GM19035 (cell line): ENCODE results near the gene MADCAM1.
"Not testable (repeated sequence)": the region's sequence is repeated elsewhere in the genome, so short reads cannot be mapped to it uniquely, and the experiment has no call there.

Experiments
- ATAC-seq: cut with Tn5 transposase; IDR thresholded peaks from one replicate; pipeline ENCODE4 v1.9.1; 2021; ENCODE audit not compliant: unreplicated experiment

Gene MADCAM1

DNA sequence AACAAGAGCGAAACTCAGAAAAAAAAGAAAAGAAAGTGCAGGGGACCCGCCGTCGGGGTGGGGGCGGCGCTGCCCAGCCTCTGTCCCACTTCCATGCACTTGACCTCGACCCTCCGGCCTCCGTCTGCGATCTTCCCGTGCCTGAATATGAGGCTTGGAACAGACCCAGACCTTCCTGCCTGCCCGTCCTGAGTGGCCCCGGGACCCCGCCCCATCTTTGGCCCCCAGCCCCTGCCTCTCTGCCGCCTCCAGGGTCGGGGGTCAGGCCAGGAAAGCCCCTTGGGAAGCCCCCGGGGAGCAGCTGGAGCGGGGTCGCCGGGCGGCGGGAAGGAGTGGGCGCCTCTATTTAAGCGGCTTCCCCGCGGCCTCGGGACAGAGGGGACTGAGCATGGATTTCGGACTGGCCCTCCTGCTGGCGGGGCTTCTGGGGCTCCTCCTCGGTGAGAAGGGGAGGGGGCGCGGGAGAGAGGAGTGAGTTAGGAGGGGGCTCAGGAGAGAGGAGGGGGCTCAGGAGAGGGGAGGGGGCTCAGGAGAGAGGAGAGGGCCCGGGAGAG lies at the start of gene MADCAM1:
MADCAM1 (plus strand) TSS at position 375 of the 554 bp plus-strand sequence; CDS start at position 389, 14 bp downstream.
- ATAC-seq, result no peak

DNA sequence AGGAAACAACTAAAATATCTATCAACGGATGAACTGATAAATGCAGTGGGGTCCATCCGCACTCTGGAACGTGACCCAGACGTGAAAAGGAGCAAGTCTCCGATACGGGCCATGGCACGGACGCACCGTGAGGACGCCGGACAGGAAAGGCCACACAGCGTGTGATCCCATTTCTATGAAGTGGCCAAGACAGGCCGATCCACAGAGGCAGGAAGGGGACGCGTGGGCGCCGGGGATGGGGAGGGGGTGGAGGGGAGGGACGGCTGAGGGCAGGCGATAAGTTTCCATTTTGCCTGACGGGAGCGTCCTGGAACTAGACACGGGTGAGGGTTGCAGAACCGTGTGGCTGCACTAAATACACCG lies 49.2 kb upstream of the MADCAM1 start:
- no peak for ATAC-seq

DNA sequence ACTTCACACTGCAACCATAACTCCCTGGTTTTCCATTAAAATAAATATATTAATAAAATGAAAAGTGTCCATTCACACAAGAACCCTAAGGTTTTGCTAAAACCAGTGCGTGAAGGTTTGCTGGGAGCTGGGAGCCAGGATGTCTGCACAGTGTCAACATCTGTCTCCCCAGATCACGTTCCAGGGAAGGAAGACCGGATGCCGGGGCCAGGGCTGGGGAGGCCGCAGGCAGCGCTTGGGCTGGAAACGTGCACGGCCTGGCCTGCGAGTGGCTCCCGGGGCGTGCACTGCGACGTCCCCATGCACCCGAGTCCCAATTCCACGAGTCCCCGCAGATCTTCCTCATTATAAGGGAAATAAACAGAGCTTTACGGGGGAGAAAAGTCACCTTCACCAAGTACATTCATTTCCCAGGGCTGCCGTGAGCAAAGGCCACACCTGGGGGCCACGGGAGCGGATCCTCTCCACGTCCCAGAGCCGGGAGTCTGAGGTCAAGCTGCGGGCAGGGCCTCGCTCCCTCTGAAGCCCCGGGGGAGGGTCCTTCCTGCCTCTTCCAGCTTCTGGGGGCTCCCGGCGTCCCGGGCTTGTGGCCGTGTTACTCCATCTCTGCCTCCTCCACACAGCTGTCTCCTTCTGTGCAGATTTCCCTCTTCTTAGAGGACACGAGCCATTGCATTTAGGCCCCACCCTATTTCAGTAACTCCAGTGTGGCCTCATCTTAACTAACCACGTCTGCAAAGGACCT lies 48.3 kb upstream of the MADCAM1 start:
- no peak for ATAC-seq

DNA sequence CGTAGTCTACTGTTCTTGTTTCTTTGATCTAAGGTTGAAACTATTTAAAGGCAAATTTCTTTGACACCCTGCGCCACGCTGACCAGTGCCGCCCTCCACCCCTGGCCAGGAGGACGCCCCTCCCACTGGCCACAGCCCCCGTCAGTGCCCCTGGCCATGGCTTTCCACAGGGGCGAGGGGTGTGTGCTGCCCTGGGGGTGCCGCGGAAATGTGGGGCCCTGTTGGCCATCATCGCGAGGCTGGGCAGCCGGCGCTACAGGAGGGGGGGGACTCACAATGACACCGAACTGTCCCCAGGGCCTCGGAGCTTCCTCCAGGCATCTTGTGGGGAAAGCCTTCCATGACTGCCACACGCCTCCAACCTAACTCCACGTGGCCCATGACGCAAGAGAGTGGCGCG lies 46.4 kb upstream of the MADCAM1 start:
- no peak for ATAC-seq

DNA sequence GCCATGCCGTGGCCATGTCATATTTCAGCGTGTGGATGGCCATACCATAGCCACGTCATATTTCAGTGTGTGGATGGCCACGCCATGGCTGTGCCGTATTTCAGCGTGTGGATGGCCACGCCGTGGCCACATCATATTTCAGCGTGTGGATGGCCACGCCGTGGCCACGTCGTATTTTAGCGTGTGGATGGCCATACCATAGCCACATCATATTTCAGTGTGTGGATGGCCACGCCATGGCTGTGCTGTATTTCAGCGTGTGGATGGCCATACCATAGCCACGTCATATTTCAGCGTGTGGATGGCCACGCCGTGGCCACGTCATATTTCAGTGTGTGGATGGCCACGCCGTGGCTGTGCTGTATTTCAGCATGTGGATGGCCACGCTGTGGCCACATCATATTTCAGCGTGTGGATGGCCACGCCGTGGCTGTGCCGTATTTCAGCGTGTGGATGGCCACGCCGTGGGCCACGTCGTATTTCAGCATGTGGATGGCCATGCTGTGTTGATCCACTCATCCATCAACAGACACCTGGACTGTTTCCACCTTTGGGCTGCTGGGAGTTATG lies 45.3 kb upstream of the MADCAM1 start:
- ATAC-seq, result not testable (repeated sequence)

DNA sequence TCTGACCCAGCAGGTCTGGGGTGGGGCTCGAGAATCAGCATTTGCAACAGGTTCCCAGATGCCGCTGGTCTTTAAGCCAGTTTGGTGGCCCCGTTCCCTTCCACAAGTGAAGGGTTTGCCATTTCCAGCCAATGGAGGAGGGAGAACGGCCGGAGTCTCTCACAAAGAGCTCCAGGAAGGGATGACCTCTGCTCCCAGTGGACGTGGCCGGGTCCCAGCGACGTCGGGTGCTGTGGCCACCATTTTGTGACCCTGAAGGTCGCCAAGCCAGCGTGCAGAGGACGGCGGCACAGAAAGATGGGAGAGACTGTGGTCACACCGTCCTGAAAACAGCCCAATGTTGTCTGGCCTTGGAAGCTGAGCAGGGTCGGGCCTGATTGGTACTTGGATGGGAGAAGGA lies 43.5 kb upstream of the MADCAM1 start:
- ATAC-seq, result no peak

DNA sequence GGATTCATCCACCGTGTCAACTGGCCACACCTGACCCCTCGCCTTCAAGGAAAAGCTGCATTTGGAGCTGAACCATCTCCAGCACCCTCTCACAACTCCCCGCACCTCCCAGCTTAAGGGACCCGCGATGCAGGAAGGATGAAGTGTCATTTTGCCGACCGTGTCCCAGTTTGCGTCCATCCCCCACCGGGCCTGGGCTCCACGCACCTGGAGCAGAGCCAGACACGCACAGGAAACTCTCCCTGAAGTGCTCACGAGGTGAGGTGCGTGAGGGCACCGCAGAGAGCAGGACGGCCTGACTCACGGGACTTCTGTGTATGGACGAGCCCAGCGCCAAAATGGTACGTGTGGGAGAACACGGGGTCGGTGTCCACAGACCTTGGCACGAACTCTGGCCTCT lies 42.7 kb upstream of the MADCAM1 start:
- no peak for ATAC-seq

DNA sequence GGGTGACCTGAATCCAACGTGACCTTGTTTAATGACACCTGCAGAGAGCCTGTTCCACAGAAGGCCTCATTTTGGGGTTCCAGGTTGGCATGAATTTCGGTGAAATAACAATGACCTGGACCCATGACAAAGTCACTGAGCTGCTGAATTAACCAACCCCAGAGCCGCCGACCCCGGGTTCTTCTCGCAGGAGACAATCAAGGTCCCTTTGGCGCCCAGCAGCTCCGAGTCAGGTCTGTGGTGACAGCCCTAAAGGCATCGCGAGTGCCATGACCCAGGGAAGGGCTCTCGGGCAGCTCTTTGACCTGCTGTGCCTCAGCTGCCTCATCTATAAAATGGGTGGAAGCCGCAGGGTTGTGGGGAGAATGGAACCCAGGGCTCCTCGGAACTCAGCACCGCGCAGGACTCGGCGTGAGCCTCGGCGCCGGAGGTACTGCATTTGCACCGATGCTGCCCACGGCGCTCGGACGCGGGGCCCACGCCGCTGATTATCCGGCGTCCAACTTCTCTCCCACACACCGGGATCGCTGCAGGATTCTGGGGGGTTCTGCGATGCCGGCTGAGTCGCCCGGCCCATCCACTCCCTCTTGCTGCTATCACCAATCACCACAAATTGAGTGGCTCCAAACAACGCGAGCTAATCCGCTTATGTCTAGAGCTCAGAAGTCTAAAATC lies 41.1 kb upstream of the MADCAM1 start:
- no peak for ATAC-seq

DNA sequence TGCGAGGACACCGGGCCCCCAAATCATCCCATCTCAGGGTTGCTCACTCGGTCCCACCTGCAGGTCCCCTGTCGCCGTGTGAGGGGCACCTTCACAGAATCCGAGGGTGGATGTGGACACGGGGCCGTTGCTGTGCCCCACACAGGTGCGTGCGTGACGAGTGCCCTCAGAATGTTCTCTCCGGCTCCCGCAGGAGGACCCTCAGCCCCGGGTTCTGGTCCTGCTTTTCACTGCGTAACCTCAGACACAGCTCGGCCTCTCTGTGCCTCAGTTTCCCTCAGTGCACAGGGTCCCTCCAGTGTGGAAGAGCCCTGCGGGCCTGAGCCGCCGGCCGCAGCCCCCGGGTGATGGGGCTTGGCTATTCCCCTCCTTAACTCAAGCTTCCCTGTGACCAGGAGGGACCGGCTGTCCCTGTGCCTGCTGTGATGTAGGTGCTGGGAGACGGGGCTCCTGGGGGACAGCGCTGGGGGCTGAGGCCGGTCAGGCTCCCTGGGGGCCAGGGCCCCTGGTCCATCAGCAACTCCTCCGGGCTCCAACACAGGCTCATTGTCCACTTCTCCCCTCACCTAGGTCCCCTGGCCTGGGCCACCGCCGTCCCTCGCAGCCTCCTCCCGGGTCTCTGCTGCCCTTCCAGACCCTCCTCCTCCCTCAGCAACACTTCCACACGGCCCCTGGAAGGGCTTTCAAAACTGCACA lies 40.3 kb upstream of the MADCAM1 start:
- ATAC-seq, result no peak

DNA sequence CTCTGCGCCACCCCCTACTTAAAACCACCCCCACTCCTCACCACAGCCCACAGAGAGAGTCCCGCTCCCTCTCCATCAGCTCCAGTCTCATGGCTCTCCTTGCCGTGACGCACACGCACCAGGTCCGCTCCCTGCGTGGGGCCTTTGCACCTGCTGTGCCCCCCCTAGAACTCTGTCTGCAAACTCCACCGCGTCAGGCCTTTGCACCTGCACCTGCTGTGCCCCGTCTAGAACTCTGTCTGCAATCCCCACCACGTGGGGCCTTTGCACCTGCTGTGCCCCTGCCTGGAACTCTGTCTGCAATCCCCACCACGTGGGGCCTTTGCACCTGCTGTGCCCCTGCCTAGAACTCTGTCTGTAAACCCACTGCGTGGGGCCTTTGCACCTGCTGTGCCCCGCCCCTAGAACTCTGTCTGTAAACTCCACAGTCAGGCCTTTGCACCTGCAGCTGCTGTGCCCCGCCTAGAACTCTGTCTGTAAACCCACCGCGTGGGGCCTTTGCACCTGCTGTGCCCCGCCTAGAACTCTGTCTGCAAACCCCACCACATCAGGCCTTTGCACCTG lies 39.7 kb upstream of the MADCAM1 start:
- no peak for ATAC-seq

DNA sequence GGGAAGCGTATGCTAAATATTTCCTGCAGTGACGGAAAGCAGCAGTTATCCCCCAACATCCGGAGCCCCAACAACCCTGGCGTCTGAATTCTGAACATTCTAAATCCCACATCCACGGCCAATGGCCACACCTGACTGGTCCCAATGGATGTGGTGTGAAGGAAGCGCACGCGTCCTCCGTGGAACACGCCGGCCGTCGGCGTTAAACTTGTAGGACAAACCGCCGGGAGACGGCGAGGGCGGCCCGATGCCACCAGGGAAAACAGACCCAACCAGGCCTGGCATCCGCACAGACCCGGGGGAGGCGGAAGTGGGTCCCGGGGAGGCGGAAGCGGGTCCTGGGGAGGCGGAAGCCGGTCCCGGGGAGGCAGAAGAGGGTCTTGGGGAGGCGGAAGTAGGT lies 38.6 kb upstream of the MADCAM1 start:
- no peak for ATAC-seq

DNA sequence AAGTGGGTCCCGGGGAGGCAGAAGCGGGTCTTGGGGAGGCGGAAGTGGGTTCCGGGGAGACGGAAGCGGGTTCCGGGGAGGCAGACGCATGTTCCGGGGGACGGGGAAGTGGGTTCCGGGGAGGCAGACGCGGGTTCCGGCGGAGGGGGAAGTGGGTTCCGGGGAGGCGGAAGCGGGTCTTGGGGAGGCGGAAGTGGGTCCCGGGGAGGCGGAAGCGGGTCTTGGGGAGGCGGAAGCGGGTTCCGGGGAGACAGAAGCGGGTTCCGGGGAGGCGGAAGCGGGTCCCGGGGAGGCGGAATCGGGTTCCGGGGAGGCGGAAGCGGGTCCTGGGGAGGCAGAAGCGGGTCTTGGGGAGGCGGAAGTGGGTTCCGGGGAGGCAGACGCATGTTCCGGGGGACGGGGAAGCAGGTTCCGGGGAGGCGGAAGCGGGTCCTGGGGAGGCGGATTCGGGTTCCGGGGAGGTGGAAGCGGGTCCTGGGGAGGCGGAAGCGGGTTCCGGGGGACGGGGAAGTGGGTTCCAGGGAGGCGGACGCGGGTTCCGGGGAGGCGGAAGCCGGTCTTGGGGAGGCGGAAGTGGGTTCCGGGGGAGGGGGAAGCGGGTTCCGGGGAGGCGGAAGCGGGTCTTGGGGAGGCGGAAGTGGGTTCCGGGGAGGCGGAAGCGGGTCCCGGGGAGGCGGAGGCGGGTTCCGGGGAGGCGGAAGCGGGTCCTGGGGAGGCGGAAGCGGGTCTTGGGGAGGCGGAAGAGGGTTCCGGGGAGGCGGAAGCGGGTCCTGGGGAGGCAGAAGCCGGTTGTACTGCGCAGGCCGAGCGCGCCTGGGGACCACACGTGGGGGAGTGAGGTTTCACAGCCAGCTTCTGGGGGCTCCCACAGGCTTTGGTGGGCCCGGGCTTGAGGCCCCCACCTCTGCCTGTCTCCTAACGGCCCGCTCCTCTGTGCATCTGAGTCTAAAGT lies 37.9 kb upstream of the MADCAM1 start:
- no peak for ATAC-seq

DNA sequence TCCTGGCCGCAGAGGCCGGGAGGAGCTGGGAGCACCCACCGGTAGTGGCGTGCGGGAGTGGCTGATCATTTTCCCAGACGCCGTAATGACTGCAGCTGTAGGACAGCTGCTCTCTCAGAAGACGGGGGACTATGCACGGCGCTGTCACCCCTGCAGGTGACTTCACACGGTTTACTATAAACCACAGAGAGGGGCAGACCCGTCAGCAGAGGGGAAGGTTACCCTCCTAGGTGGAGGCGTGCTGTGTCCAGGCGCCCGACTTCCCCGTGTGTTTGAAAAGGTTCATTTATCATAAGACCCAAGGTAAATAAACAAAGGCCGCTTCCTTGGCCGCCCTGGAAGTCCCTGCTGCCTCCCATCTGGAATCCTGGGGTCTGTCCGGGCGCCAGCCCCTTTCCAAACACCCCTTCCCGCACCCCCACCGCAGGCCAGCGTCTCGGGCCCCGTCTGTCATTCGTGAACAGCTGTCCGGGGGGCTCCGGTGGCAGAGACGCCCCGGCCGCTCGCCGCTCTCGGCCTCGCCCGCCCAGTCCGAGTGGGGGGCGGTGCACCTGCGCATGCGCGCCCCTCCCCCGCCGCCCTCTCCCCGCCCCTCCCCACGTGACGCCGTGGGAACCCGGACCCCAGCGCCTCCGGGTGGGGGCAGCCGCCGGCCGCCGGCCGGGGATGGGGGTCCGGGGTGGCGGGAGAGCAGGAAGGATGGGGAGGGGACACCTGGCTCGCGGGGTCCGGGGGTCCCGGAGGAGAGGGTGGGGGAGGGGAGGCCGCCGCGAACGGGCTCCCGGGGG lies 36.4 kb upstream of the MADCAM1 start:
- ATAC-seq, result no peak

DNA sequence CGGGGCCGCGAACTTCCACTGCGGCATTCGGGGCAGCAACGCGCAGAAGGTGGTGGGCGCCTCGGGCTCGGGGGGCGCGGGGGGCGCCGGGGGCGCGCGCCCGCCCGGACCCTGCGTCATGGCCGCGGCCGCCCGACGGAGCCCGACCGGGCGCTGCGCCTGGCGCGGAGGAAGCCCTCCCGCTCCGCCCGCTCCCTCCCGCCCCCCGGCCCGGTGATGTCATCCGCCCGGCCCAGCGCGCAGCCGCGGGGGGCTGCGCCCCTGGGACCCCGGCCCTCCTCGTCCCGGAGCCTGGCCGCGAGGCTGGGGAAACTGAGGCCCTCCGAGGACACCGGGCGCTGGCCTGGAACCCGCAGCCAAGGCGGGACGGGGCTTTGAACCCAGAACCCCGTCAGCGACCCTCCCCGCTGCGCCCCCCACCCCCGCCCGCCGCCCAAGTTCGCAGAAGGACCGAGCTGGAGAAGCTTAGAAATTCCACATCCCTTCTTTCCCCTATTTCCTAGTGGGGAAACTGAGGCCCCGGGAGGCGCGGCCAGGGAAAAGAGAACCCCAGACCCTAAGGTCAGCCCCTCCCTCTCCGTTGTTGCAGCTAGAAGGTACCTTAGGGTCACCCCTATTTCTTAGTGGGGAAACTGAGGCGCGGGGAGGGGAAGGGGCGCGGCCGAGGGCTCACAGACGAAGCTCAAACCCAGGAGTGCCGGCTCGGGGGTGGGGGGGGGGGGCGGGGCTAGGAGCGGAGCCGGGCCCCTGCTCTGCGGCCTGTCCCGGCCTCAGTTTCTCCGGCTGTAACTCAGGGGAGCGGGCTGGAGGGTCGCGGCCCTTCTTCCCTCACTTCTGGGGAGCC lies 35.2 kb upstream of the MADCAM1 start, which contains the start of gene SHC2:
SHC2 (minus strand) TSS at position 157 of the 844 bp plus-strand sequence; CDS start at position 120, 37 bp downstream.
- no peak for ATAC-seq

DNA sequence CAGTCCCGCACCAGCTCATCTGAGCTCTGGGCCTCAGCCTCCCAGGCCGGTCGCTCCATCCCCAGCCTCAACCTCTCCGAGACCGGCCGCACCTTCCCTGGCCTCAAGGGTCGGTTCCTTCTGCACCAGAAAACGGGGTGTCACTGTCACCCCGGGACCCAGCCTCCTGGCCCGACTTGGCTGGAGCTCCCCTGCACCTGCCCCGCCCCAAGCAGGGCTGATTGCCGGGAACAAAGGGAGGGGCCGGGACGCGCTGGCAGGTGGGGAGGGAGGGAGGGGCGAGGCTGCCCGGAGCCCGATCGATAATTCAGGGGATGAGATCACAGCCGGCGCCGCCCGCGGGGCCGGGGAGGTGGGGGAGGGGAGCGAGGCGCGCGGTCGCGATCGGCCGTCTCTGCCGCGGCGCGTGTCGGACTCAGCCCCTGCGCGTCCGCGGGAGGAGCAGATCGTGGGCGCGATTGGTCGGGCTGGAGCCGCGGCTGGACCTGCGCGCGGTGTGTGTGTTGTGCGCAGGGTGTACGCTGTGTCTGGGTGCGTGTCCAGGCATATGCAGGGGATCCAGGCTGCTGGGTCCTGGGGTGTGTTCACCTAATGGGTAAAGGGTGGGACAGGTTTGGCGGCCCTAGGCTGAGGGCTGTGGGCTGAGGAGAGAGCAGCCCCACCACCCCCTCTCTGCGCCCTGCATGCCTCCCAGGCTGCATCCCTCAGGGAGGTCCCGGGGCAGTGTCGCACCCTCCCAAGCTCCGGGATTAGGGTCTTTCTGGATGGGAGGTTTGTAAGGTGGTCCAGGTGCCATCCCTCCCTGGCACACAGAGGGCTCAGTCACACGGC lies 34.4 kb upstream of the MADCAM1 start:
- ATAC-seq, result no peak

DNA sequence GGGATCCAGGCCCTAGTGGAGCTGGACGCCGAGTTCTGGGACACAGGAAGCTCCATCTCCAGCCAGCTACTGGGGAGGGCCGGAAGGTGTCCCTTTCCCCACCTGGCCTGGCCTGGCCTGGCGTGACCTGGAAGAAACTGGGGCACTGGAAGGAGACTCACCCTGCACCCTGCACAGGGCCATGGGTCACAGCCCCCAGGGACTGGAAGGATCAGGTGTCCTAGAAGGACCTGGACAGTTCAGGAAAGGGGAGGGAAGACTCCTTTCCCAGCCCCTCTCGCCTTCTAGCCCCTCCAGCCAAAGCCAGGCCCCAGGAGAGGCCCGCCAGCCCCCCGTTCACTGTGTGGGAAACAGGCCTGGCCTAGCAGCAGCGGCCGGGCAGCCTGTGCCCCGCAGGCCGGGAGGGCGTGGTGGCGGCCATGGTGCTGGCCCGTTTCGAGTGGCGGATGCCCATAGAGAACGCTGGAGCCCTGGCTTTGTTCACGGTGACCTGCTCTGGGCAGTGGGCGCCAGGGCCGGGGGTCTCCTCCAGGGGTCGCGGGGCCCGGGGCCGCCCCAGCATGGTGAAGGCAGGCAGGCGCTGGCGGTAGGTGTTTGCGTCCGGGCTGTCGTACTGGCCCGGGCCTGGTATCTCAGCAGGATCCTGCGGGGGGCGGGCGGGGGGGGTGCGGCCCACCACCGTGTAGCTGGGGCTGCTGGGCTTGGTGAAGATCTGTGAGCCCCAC lies 32.6 kb upstream of the MADCAM1 start:
- ATAC-seq, result no peak

DNA sequence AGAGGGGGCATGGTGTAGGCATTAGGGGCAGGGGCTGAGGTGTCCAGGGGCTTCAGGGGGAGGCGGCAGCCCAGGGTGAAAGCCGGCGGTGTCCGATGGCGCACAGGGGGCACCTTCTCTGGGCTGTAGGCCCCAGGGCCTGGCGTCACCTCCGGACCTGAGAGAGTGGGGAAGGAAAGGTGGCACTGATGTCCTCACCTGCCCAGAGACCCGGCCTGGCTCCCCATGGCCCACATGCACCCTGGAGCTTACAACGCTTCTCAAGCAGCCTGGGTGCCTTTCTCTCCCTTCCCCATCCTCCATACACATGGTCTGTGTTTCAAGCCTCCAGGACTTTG lies 32.1 kb upstream of the MADCAM1 start:
- ATAC-seq, result no peak
